ENCODE results near the gene BCL2L14.
"Not testable (repeated sequence)": the region's sequence is repeated elsewhere in the genome, so short reads cannot be mapped to it uniquely, and the experiment has no call there.

Gene BCL2L14

DNA sequence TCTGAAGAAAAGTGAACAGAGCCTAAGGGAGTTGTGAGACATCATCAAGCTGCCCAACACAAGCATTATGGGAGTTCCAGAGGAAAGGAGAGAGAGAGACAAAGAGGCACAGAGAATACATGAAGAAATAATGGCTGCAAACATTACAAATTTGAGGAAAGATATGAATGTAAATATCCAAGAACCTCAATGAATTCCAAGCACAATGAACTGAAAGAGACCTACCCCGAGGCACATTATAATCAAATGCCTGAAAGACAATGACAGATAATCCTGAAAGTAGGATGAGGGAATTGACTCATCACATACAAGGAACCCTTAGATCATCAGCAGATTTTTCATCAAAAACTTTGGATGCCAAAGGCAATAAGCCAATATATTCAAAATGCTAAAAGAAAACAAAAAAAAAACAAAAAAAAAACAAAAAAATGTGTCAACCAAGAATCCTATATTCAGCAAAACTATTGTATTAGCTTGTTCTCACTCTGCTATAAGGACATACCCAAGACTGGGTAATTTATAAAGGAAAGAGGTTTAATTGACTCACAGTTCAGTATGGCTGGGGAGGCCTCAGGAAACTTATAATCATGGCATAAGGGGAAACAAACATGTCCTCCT, 37.8 kb downstream of the BCL2L14 start:
- H3K27ac ChIP-seq, result no peak overlapping the region
- TF ChIP-seq, protein P1, sequence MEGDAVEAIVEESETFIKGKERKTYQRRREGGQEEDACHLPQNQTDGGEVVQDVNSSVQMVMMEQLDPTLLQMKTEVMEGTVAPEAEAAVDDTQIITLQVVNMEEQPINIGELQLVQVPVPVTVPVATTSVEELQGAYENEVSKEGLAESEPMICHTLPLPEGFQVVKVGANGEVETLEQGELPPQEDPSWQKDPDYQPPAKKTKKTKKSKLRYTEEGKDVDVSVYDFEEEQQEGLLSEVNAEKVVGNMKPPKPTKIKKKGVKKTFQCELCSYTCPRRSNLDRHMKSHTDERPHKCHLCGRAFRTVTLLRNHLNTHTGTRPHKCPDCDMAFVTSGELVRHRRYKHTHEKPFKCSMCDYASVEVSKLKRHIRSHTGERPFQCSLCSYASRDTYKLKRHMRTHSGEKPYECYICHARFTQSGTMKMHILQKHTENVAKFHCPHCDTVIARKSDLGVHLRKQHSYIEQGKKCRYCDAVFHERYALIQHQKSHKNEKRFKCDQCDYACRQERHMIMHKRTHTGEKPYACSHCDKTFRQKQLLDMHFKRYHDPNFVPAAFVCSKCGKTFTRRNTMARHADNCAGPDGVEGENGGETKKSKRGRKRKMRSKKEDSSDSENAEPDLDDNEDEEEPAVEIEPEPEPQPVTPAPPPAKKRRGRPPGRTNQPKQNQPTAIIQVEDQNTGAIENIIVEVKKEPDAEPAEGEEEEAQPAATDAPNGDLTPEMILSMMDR (IDR thresholded peaks at IDR 0.05), result no peak
- no peak for TF ChIP-seq ZFX (IDR thresholded peaks at IDR 0.05; ENCODE audit: borderline replicate concordance)

DNA sequence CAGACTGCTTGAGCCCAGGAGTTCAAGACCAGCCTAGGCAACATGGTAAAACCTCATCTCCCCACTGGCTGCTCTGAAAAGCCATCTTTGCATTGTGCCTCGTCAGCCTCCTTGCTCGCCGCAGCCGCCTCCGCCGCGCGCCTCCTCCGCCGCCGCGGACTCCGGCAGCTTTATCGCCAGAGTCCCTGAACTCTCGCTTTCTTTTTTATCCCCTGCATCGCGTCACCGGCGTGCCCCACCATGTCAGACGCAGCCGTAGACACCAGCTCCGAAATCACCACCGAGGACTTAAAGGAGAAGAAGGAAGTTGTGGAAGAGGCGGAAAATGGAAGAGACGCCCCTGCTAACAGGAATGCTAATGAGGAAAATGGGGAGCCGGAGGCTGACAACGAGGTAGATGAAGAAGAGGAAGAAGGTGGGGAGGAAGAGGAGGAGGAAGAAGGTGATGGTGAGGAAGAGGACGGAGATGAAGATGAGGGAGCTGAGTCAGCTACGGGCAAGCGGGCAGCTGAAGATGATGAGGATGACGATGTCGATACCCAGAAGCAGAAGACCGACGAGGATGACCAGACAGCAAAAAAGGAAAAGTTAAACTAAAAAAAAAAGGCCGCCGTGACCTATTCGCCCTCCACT, 40.3 kb downstream of the BCL2L14 start:
- H3K27ac ChIP-seq, result not testable (repeated sequence)

DNA sequence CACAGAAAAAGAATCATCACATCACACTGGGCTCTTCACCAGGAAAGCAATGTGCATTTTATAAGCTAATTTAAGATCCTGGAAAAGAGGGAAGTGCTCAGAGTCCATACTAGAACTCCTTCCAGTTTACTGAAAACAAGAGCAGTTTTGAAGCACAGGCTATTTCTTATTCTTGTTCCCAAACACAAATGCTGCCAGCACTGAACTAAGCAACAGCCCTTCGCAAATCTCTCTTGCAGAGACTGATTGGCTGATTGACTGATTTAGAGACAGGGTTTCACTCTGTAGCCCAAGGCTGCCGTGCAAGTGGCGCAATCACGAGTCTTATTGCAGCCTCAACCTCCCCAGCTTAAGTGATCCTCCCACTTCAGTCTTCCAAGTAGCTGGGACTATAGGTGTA, 44.8 kb downstream of the BCL2L14 start:
- no peak overlapping the region for H3K27ac ChIP-seq
- TF ChIP-seq, protein P1 (IDR thresholded peaks at IDR 0.05), result no peak
- TF ChIP-seq ZFX (IDR thresholded peaks at IDR 0.05; ENCODE audit: borderline replicate concordance), result no peak

DNA sequence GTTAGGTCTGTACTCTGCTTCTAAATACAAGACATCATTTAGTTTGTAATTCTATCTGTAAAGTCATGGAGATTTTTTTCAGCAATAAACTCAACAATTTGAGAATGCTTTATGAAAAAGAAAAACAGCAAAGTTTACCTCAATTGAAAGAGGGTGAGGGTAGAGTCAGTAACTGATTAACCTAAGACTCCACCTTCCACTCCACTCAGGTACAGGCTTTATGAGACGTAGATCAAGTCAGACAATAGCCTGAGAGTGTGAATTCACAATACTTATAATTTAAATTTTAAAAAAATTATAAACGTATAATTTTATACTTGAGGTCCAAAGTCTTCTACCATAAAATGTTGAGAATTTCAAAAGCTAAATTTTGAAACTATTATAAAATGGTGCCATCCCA, 45.9 kb downstream of the BCL2L14 start:
- TF ChIP-seq, protein P1 (IDR thresholded peaks at IDR 0.05), result no peak
- TF ChIP-seq ZFX (IDR thresholded peaks at IDR 0.05; ENCODE audit: borderline replicate concordance), result no peak

DNA sequence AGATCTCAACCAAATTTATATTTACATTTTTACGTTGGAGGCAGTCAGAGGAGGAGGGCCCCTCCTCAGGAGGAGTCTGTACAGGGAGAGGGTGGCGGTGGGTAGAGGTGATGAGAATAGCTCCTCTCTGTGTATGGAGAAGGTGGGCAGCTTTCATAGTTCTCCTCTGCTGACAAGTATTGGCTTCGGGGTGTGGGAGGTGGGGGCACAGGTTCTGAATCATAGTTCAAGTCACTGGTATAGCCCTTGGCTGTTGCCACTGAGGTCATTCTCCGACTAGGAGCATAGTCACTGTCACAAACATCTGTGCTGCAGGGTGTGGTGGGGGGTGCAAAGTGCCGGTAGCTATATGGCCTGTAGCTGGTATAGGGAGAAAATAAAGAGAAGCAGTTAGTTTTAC, 50.3 kb downstream of the BCL2L14 start:
- TF ChIP-seq, protein P1 (IDR thresholded peaks at IDR 0.05), result no peak
- no peak for TF ChIP-seq ZFX (IDR thresholded peaks at IDR 0.05; ENCODE audit: borderline replicate concordance)
- no peak overlapping the region for H3K27ac ChIP-seq

More for the DNA sequence above, 45.9 kb downstream of the BCL2L14 start:
- H3K27ac ChIP-seq, result no peak overlapping the region

DNA sequence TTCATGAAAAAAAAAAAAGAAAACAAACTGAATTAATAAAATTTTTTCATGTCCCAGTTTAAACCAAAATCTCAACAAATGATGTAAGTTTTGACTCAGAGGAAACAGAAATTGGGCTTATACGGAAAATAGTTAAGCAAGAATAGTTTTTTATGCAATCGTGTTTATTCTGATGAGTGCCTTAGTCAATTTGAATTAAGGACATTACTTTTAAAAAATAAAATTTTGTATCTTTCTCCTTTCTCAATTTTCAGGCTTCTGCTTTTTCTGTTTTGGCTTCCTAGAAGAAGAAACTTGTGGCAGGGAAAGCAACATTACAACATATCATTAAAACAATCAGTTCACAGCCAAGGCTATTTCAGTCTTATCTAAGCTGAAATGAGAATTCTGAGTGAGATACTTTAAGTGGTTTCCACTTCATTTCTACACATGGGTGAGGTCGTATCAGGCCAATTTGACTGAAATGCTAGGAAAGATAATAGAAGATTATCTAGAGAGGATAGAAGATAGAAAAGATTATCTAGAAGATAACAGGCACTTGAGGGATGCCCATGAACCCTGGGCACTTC, 52.4 kb downstream of the BCL2L14 start:
- no peak overlapping the region for H3K27ac ChIP-seq
- no peak for TF ChIP-seq ZFX (IDR thresholded peaks at IDR 0.05; ENCODE audit: borderline replicate concordance)
- TF ChIP-seq, protein P1 (IDR thresholded peaks at IDR 0.05), result no peak

DNA sequence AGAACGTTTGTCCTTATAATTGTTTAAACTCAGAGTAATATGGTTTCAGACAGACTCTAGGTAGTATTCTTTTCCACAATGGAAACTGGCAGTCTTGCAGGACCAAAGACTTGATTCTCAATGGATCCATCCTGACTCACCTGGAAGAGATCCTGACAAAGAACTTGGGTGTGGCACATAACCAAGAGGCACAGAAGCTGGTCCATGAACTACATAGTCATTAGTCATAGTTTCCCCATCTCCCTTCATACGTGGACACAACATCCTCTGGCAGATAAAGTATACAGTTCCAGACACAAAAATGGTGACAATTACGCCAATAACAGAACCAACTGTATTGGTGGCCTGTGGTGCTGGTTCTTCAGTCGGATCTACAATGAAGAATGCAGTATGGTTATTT, 55.8 kb downstream of the BCL2L14 start:
- no peak overlapping the region for H3K27ac ChIP-seq
- TF ChIP-seq, protein P1 (IDR thresholded peaks at IDR 0.05), result no peak
- no peak for TF ChIP-seq ZFX (IDR thresholded peaks at IDR 0.05; ENCODE audit: borderline replicate concordance)
